GM21737 (cell line): ENCODE measurements around the gene CYP24A1.

Experiments used
- ATAC-seq: cut with Tn5 transposase; IDR thresholded peaks from one replicate; pipeline ENCODE4 v1.9.1; 2021; ENCODE audit warnings: mild to moderate bottlenecking, moderate library complexity; ENCODE audit not compliant: unreplicated experiment

CYP24A1 gene

DNA sequence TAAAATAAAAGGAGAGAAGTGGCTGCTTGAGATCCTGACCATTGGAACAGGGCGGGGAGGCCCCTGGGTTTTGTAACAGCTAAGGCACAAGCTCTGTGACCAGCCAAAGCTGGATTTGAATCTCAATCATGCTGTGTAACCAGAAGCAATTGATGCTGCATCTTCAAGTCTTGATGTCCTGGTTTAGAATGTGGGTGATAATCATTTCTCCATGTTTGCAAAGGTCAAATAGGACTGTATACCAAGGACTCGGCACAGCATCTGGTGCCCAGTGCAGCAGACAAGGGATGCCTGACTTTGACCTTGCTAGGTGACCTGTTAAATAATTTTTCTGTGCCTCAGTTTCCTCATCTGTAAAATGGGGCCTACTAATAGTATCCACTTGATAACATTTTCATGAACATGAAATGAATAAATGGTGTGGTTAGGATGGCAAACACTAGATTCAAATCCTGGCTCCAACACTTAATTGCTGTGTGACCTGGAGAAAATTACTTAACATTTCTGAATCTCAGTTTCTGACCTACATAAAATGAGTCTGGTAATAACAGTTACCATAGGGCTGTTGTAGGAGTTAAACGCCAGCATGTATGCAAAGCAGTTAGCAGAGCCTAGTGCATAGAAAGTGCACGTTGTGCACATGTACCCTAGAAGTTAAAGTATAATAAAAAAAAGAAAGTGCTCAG, 57.1 kb downstream of the CYP24A1 start:
- no peak for ATAC-seq

DNA sequence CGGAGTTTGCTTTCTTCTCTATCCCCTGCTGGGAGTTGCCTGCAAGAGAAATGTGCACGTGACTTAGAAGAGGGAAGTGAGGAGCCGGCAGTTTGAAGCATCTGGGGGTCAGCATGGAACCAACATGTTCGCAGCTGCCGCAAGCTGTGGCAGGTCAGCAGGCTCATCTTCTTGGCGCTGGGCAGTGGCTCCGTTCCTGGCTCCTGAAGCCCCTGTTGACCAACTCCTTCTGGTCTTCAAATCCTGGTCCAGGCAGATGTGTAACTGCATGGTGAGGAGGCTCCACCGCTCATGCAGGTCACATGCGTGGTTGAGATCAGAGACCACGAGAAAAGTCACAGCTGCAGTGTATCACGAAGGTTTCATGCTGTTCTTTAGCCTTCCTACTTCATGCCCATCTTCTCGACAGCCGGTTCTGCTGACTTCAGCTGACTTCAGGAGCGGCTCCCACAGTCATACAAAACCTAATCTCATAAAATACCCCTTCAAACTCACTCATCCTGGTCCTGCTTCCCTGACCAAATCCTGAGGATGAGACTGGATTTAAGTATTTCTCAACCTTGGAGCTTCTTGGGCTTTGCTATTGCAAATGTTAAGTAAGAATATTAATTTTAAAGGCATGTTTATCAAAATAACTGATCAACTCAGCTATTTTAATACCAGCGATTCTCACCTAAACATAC, 58.5 kb downstream of the CYP24A1 start:
- no peak for ATAC-seq

- ATAC-seq: no peak
Observed at GRCh38 chr20:54114109-54114508, 59.7 kb downstream of the CYP24A1 start.

- no peak for ATAC-seq
Observed at GRCh38 chr20:54113566-54113965, 60.2 kb downstream of the CYP24A1 start.

- ATAC-seq: no peak
Observed at GRCh38 chr20:54112221-54112884, 61.4 kb downstream of the CYP24A1 start.

DNA sequence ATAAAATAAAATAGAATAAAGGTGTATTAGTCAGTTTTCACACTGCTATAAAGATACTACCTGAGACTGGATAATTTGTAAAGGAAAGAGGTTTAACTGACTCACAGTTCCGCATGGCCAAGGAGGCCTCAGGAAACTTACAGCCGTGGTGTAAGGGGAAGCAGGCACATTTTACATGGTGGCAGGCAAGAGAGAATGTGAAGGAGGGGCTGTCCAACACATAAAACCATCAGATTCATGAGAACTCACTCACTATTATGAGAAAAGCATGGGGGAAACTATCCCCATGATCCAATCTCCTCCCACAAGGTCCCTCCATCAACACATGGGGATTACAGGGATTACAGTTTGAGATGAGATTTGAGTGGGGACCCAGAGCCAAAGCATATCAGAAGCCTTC, 62.3 kb downstream of the CYP24A1 start:
- ATAC-seq: no peak

- no peak for ATAC-seq
Observed at GRCh38 chr20:54110457-54110856, 63.3 kb downstream of the CYP24A1 start.

GRCh38 chr20:54110041-54110440, 63.7 kb downstream of the CYP24A1 start:
- ATAC-seq: no peak

- no peak for ATAC-seq
Observed at GRCh38 chr20:54108817-54109216, 65.0 kb downstream of the CYP24A1 start.

DNA sequence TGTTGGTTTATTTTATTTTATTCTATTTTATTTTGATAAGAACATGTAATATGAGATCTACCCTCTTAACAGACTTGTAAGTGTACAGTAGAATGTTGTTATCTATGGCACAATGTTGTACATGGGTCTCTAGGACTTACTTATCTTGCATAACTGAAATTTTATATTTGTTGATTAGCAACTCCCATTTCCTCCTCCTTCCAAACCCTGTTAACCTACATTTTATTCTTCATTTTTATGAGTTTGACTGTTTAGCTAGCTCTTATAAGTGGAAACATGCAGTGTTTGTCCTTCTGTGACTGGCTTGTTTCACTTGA, 65.5 kb downstream of the CYP24A1 start:
- no peak for ATAC-seq

DNA sequence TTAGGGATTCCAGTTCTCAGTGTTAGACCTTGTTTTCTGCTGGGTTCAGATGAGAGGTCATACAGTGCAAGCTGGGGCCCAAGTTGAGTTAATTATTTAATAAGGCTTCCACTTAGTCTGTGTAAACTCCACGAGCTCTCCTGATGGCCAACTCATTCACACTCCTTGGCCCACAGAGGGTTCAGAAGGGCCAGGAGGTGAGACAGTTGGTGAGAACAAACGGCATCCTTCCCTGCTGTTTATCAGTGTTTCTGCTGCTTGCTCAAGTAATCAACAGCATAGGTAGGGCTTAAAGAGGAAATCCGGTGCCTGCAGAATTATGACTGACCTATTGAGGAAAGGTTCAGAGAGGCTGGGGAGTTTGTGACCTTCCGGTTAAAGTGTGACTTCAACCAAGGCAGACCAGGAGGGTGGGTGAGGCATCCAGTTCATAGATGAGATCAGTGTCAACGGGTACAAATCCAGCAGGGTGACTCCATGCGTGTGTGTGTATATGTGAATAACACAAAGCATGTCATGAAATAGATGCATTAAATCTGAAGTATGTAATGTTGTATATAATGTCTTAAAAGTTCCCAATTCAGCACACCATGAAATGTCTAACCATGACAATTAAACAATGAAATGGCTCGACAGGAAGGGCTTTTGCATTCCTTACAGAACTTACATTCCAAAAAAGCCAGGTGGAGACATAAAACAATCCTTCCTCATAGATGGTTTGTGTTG, 66.0 kb downstream of the CYP24A1 start:
- ATAC-seq: no peak

GRCh38 chr20:54107181-54107580, 66.6 kb downstream of the CYP24A1 start:
- ATAC-seq: no peak

DNA sequence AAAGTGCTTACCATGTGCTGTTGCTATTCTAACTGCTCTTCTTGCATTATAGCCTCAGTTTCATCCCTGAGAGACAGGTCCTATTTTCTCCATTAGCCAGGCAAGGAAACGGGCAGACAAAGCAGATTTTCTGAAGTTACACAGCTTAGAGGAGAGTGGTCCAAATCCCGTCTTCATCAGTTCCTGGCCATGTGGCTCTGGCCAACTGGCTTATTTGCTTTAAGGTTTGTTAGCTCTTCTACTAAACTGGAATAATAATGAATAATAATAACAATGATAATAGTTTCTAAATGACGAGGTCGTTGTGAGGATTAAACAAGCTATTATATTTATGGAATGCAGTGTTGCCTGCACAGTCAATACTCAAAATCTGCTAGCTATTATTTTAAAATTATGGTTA, 67.6 kb downstream of the CYP24A1 start:
- ATAC-seq: no peak

- no peak for ATAC-seq
Observed at GRCh38 chr20:54105653-54106052, 68.1 kb downstream of the CYP24A1 start.

GRCh38 chr20:54104781-54105180, 69.0 kb downstream of the CYP24A1 start:
- no peak for ATAC-seq

- no peak for ATAC-seq
Observed at GRCh38 chr20:54103762-54104600, 69.8 kb downstream of the CYP24A1 start.
